Hematopoietic multipotent progenitor cell treated with erythropoietin and hydrocortisone succinate and interleukin-3 and kit ligand, for 17 days (in vitro differentiated cells): Measurements from ENCODE around the gene LAMA2.
"Not testable (repeated sequence)": the region's sequence is repeated elsewhere in the genome, so short reads cannot be mapped to it uniquely, and the experiment has no call there.

Experiments used
- DNase-seq: peaks from one replicate; pipeline ENCODE4 v3.0.0-alpha.2; 2015; ENCODE audit warnings: low spot score

Gene LAMA2

GRCh38 chr6:129124347-129124746, 241.4 kb downstream of the LAMA2 start:
- no peak for DNase-seq

GRCh38 chr6:129130106-129130505, 247.2 kb downstream of the LAMA2 start:
- DNase-seq: no peak

- no peak for DNase-seq
These were observed 248.2 kb downstream of the LAMA2 start for GRCh38 chr6:129130959-129131681.

GRCh38 chr6:129133770-129134192, 250.8 kb downstream of the LAMA2 start:
- no peak for DNase-seq

- DNase-seq: no peak
These were observed 251.6 kb downstream of the LAMA2 start for GRCh38 chr6:129134535-129134934.

GRCh38 chr6:129135451-129135850, 252.5 kb downstream of the LAMA2 start:
- DNase-seq: no peak

GRCh38 chr6:129136751-129137150, 253.8 kb downstream of the LAMA2 start:
- no peak for DNase-seq

- DNase-seq: no peak
These were observed 255.9 kb downstream of the LAMA2 start for GRCh38 chr6:129138739-129139405.

GRCh38 chr6:129140526-129140925, 257.6 kb downstream of the LAMA2 start:
- no peak for DNase-seq

GRCh38 chr6:129141499-129141898, 258.6 kb downstream of the LAMA2 start:
- no peak for DNase-seq

- no peak for DNase-seq
These were observed 264.0 kb downstream of the LAMA2 start for GRCh38 chr6:129146902-129147301.

GRCh38 chr6:129150507-129150906, 267.6 kb downstream of the LAMA2 start:
- no peak for DNase-seq

GRCh38 chr6:129153257-129153656, 270.3 kb downstream of the LAMA2 start:
- DNase-seq: no peak

GRCh38 chr6:129159242-129159641, 276.3 kb downstream of the LAMA2 start:
- not testable (repeated sequence) for DNase-seq

GRCh38 chr6:129162605-129163004, 279.7 kb downstream of the LAMA2 start:
- DNase-seq: no peak

GRCh38 chr6:129163551-129163950, 280.6 kb downstream of the LAMA2 start:
- no peak for DNase-seq

- no peak for DNase-seq
These were observed 281.1 kb downstream of the LAMA2 start for GRCh38 chr6:129164032-129164431.

- DNase-seq: not testable (repeated sequence)
These were observed 289.5 kb downstream of the LAMA2 start for GRCh38 chr6:129172279-129172995.

- no peak for DNase-seq
These were observed 292.1 kb downstream of the LAMA2 start for GRCh38 chr6:129175066-129175465.

- no peak for DNase-seq
These were observed 294.9 kb downstream of the LAMA2 start for GRCh38 chr6:129177801-129178200.

- no peak for DNase-seq
These were observed 296.3 kb downstream of the LAMA2 start for GRCh38 chr6:129179283-129179682.

GRCh38 chr6:129181001-129181400, 298.1 kb downstream of the LAMA2 start:
- DNase-seq: no peak

GRCh38 chr6:129183187-129183591, 300.3 kb downstream of the LAMA2 start:
- no peak for DNase-seq
